Activated CD8-positive, alpha-beta memory T cell treated with anti-CD3 and anti-CD28 coated beads for 1 hour (primary cell): Measurements from ENCODE around the gene CACNA2D3.

Experiments
- DNase-seq, 2 donors: peaks; one replicate each; pipeline ENCODE4 v3.0.0-alpha.2; 2020; ENCODE audit warnings: low read depth in 1 of 2; ENCODE audit errors: extremely low read depth in 1 of 2

Gene CACNA2D3

DNA sequence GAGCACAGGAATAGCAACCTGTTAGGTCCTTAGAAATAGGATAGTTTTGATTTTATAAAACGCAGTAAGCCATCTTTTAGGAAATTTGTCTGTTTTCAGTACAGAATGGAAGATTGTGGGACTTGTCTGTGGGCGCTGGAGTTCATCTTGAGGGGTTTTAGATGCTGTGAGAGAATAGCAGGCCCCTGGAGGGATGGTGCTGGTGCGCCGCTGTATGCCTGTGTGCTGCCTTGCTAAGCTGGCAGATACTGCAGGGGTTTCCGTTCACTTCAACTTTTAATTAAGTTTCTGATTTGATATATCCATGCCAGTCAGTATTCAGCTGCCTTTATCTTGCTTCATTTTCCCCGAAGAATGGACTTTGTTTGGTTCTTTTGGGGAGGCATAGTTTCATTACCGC is 4.2 kb downstream of the CACNA2D3 start:
- no peak for DNase-seq

DNA sequence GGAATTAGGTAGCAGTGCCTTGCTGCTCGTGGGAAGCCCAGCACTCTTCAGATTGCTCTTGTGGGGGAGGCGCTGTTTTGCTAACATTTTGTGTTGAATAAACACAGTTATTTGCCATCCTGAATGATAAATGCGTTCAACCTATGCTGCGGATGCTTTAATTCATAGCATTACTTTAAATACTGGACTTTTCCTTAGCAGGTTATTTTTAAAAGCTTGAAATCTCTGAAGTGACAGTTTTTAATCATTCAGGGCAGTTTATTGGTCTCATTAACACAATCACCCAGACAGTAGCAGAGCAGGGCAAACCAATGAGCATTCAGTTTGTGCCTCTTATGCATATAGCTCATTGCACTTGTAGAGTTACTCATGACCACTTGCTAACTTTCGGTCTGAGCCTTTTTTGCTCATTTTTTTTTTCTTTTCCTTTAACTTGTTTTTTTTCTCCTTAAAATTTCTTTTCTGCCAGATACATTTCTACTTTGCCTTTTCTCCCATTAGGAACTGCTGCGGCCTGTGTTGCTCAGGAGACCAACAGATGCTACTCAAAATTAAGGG is 5.2 kb downstream of the CACNA2D3 start:
- DNase-seq, result no peak

DNA sequence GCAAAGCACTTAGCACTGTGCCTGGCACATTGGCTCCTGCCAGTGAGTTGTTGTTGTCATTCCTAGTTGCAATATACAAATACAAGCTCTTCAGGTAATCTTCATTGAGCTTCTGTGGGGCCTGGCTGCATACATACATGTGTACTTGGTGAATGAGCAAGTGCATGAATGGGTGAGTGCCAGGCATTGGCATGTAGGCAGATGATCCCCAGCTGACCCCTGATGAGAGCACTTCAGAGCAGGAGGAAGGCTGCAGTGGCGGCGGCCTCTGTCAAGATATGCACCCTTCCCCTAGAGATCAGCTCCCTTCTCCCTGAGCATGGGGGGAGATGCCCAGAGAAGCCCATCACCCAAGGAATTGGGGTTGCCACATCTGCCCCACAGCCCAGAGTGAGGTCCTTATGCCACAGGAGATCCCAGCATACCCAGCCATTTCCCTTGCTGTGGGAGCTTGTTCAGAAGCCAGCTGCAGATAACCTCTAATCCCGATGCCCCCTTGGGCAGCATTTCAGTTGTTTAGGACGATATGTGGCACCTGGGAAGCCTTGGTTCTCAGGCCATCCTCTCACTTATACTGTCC is 8.8 kb downstream of the CACNA2D3 start:
- DNase-seq, result no peak

DNA sequence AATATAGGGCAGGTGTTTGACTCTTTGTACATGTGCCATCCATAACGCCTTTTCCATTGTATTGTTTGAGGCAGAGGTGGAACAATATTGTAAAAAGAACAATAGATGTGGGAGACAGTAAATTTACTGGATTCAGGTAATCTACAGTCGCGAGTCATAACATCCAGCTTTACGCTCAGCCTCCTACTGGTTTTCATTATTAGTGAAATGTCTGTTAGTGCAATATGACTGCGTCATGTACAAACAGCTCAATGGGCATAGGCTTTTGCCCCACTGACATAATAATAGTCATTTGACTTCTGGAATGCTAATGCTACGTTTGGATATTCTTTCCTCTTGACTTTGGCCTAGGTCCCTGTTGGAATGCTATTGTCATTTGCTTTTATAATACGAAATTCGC is 9.5 kb downstream of the CACNA2D3 start:
- no peak for DNase-seq

DNA sequence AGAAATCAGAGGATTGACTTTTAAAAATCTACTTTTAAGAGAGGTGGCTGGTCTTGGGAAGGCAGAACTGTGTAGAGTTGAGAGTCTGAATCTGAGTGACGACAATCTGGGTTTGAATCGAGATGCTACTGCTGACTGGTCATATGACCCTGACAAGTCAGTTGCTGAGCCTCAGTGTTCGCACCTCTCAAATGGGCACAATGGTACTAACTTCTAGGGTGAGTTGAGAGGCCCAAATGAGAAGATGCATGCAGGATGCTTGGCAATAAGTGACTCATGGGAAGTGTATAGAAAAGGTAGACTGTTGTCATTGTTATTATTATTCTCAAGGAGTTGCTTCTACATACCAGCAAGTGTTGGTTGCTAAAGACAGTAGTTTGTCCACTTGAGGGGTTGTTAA is 10.3 kb downstream of the CACNA2D3 start:
- DNase-seq, result no peak

DNA sequence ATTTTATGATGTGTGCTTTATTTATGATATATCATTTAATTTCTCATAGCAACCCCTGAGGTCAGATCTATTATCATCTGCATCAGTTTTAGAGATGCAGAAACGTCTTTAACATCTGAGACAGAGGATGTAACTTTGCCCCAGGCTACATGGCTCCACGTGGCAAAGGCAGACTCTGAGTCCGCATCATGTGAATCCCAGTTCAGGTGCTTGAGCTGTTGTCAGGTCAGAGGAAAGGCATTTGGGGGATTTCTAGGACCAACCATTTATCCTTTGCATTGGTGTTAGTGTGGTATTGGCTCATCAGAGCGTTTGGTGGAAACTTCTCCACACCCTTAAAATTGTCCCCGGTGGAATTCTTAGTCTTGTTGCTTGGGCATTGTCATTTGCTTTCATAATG is 10.8 kb downstream of the CACNA2D3 start:
- no peak for DNase-seq

DNA sequence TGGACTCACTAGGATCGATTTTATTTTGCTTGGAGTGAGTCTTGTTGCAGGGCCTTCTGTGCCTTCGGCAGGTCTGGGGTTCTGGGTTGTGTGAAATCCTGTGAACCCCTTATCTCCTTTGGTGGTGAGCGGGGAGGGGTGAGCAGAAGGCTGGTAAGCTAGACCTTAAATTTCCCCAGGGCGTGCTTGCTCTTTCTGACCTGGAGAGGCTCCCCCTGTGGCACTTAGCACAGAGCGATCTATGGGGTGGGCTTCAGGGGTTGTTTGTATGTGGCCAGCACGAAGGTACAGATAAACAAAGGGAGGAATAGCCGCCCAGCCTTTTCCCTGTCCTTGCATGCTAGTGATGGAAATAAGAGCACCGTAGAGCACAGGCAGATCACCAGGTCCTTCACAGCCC is 11.8 kb downstream of the CACNA2D3 start:
- DNase-seq, result no peak

DNA sequence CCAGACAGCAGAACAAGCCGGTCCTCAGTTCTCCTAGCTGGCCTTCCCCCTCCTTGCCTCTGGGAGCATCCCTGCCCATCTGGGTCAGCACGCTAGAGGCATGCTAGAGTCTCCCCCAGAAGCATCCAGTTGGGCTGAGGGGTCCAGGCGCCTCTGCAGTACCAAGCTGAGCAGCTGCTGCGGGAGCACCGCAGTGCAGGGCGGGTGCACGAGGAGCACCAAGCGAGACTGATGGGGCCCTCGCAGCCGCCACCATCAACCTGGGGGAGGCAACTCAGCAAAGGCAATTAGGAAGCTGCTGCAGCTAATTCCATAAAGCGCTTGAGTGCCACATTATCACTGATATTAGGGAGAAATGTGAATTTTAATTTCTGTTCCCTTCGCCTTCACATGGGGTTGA is 12.4 kb downstream of the CACNA2D3 start:
- DNase-seq, result no peak

DNA sequence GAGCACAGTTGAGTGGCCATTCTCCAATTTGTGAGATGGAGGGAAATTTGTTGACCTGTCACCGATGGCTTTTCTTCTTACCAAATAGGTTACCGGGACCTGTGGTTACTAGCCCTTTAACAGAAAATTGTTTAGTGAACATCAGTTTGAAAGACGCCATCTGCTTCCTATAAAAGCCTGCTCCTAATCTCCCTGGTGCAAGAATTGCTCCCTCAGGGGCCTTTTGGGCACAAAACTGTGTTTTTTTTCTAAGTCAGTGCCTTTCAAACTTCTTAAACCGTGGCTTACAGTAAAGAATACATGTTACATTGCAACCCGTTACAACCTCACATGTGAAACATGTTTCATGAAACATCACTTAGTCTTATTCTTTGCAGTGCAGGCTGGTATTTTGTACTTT is 15.0 kb downstream of the CACNA2D3 start:
- DNase-seq, result no peak

DNA sequence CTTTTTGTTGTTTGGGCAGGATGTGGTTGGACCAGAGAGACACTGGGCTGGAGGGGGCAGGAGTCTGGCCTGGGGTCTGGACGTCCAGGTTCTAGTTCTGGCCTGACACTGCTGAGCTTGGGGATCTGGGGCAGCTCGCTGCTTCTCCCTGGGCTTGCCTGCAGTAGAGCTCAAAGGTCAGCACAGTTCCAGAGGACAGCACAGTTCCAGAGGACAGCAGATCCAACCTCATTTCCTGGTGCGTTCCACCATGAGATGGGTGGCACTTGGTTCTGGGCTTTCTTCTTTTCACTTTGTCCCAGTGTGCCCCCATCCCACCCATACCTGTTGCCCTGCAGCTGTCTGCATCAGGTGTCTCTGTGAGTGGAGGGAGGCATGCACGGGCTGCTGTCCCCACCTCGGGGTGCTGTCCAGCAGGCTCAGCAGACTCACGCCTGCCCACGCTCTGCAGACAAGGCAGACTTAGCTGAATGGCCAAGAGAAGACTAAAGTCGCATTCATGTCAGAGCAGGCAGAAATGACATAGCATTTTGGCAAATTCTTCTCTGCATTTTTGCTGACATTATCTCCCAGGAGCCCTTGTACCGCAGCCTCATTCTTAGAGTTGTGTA is 16.7 kb downstream of the CACNA2D3 start:
- DNase-seq, result no peak

DNA sequence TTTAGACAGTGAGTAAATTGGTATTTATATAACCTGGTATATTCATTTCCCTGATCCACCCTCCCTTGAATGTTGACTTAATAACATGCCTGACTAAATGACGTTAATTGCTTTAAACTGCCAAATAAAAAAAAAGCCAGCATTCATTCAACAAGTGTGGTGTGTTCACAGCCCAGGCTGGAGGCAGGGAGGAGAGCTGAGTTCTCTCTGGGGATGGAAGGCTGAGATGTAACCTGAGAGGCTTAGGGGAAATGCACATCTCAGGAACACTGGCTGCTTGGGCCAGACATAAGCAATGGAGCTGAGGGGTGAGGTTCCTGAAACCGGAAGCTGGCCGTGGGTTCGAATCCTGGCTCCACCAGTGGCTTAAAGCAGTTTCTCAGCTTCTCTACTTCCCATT is 17.3 kb downstream of the CACNA2D3 start:
- no peak for DNase-seq

DNA sequence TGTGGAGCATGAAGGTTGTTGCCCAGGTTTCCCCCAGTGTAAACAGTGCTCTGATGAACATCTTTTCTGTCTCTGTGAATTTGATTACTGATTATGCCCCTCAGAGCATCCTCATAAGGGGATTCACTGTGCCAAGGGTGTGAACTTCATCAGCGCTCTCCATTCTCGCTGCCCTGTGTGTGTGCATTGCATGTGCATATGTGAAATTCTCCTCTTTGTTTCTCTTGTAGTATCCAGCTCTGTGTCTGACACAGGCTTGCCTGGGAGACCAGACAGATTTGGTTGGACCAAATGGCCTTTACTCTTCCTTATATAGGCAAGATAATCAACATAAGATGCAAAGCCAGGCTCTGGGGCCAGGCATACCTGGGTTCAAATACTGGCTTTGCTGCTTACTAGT is 21.9 kb downstream of the CACNA2D3 start:
- no peak for DNase-seq

DNA sequence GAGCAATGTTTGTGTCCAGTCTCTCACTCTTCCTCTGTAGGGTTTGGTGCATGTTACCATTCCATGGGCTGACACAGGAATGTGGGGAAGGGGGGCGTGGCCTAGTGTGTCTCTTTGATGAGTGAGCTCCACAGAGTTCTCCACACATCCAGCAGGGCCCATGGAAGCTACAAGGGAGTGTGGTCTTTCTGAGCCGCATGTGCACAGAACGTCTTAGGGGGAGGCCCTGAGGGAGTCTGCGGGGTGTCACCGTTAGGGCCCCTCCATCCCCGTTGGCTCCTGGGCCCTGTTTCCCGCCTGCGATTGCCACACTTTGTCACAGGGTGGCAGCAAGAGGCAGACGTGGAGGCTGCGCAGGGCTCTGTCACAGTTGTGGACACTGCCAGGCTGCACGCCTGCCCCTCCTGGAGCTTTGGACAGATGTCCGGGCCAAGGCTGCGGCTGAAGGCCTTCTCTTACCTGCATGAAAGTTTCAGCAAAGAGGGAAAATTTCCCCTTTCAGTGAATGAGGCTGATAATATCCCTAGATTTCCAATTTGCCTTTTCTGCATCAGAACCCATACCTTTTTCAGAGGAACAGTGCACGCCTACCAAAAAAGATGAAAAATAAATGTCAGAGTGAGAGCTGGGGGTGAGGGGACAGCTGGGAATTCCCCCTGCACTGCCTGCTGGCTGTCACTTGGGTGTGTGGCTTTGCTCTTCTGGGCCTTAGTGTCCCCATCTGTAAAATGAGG is 24.3 kb downstream of the CACNA2D3 start:
- DNase-seq, result no peak

DNA sequence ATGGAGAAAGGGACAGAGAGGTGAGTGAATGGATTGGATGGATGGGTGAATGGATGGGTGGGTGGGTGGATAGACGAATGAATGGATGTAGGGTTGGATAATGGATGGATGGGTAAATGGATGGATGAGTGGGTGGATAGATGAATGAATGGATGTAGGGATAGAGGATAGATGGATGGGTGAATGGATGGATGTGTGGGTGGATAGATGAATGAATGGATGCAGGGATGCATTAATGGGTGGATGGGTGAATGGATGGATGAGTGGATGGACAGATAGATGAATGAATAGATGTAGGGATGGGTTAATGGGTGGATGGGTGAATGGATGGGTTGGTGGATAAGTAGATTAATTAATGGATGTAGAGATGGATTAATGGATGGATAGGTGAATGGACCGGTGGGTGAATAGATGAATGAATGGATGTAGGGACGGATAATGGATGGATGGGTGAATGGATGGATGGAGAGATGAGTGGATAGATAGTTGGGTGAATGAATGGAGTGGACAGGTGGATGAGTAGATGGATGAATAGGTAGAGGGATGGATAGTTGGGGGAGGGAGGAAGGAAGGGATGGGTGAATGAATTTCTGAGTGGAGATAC is 28.6 kb downstream of the CACNA2D3 start:
- DNase-seq, result no peak

DNA sequence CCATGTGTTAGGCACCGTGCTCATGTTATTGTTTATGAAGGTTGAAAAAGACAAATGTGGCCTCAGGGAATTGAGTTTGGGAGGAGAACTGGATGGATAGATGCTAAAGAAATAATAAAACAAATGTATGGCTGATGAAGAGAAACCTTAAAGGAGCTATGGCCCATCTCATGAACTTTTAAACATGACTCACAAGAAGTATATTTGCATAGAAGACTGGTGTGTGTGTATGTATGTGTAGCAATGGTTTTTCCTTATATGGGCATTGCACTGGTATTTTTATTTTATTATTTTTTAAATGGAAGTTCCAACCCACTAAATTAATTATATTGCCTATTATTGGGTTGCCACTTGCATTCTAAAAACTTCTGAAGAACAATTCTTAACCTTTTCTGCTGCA is 31.1 kb downstream of the CACNA2D3 start:
- DNase-seq, result no peak

DNA sequence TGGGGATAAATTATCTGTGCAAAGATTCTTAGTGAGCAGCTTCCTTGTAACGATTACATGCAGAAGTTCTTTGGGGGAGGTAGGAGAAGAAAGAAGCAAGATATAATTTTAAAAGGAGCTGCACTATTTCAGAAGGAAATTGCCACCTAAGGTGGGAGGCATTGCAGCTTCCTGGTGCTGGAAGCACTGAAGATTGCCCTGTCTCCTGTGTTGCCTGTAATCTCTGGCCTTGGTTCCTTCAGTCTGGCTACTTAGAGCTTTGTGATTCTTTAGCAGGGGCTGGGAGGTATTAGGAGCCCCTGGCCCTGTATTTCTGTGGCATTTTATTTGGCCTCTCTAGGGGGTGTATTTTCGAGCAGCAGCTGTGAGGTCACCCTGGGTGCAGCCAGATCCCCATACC is 35.5 kb downstream of the CACNA2D3 start:
- DNase-seq, result no peak

DNA sequence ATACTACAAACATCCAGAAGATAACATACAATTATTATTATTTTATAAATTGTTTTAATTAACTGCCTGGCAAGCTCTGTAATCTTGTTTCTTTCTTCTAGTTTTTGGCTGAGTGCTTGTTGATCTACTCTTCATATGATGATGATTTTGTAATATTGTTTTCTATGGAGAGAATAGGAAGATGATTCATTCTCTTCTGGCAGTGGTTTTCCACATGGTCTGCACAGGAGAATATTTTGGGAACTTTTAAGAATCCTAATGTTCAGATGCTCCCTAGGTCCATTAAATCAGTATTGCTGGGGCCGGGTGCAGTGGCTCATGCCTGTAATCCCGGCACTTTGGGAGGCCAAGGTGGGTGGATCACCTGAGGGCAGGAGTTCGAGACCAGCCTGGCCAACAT is 37.6 kb downstream of the CACNA2D3 start:
- DNase-seq, result no peak

DNA sequence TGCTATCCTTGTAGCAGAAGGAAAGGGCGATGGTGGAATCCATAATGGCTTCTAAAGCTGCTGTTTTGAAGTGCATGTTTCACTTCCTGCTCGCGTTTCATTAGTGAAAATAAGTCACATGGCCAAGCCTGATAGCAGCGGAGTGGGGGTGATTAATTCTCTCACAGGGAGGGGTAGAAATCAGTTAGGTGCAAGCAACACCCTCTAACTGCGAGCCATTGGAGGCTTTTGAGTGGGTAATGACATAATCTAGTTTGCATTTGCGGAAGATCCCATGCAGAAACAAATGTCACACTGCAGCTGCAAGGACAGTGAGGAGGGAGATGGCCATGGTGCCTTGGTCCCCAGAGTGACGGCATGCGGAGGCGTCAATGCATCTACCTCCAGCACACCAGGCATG is 41.1 kb downstream of the CACNA2D3 start:
- no peak for DNase-seq

DNA sequence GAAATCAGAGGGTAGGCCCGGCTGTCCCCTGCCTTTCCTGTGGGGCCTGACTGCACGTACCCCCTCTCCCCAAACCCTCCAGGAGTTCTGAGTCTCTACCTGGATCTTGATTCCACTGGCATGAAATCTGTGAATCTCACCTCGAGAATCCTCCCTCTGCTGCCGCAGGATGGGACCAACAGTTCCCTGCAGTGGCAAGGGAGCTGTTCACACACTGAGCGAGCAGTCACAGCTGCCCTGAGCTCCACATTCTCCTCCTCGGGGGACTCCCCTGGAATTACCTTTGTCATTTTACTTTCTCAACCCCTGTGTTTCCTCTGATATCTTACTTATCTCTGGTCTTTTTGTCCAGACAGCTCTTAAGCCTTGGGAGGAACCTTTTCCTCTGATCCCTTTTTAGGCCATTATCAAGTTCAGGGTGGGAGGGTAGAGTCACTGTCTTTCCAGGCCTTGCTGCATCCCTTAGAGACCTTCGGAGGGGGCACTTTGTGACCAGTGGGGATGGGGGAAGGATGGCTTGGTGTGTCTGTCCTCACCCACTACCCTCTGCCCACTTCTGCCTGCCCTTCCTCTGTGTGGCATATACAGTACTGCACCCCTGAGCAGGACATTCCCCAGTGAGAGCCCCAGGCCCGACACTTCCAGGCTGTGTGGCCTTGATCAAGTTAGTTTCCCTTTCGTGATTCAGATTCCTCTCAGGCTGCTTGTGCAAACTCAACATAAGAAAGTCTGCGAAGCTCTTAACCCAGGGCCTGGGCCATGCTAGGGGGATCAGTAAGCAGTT is 42.0 kb downstream of the CACNA2D3 start:
- DNase-seq, result no peak

DNA sequence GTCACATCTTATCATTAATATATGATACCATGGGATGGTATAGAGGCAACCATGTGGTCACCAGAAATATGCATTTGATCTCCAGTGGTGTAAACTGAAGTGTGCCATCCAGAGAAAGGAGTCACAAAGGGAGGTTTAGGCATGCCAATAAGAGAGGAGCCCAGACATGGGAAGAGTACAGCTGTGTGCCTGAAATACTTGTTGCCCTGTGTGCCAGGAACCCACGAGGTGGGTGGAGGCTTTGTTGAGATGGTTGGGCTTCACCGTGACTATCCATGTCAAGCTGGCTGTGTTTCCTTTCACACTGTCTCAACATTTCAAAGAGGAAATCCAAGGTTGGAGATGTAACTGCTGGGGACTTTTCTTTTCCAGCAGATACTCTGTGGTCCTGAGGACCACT is 43.5 kb downstream of the CACNA2D3 start:
- no peak for DNase-seq

DNA sequence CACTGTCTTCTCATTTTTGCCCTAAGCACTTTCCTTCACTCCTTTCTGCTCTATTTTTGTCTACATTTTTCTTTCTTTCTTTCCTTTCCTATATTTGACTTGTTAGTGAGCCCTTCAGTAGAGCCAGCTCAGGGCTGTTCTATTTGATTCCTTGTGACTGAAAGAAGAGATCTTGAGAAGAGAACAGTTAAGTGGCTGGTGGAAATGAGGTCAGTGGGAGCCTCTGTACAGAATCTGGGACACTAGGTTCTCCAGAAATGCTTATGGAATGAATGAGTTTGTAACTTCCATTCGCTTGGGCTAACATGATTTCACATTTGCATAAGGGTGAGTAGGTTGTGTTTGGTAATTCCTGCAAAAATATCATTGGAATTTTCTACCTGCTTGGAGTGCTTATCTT is 45.6 kb downstream of the CACNA2D3 start:
- DNase-seq, result no peak
